MM.1S (cell line): ENCODE measurements around the gene INCA1.

Experiments
- EZH2 ChIP-seq: fragments of 300-600 bp; sonication (generic); optimal IDR thresholded peaks from 2 replicates; pipeline ENCODE3; 2017; ENCODE audit warnings: low read depth, mild to moderate bottlenecking, antibody characterized with exemption, low read length, mixed read lengths
- EZH2phosphoT487 ChIP-seq: fragments of 300-600 bp; sonication (generic); IDR thresholded peaks from 2 replicates; pipeline ENCODE4 v1.6.1; 2018; ENCODE audit warnings: antibody characterized with exemption, low read length
- TF ChIP-seq, protein P1 (sequence below): fragments of 300-600 bp; sonication (generic); IDR thresholded peaks from 2 replicates; pipeline ENCODE4 v1.5.1; 2016; ENCODE audit warnings: antibody characterized with exemption, low read length, mixed read lengths

DNA sequence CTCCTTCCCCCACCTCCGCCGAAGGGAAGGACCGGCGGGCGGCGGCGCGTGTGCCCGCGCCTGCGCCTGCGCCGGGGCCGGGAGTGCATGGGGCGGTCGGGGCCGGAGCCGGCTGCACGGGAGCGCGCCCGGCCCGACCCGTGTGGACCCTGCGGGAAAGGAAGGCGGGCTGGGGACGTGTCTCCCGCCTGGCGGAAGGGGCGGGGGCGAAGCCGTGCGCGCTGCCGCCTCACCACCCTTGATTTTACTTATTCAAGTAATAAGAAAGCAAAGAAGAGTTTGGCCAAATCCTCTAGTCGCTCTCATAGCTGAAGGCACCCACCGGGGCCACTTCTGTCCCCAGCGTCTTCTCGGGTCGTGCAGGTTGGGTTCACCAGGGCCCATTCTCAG, 48.4 kb downstream of the INCA1 start:
- TF ChIP-seq EZH2 (no peak), EZH2phosphoT487 (no peak)
- TF ChIP-seq, protein P1, sequence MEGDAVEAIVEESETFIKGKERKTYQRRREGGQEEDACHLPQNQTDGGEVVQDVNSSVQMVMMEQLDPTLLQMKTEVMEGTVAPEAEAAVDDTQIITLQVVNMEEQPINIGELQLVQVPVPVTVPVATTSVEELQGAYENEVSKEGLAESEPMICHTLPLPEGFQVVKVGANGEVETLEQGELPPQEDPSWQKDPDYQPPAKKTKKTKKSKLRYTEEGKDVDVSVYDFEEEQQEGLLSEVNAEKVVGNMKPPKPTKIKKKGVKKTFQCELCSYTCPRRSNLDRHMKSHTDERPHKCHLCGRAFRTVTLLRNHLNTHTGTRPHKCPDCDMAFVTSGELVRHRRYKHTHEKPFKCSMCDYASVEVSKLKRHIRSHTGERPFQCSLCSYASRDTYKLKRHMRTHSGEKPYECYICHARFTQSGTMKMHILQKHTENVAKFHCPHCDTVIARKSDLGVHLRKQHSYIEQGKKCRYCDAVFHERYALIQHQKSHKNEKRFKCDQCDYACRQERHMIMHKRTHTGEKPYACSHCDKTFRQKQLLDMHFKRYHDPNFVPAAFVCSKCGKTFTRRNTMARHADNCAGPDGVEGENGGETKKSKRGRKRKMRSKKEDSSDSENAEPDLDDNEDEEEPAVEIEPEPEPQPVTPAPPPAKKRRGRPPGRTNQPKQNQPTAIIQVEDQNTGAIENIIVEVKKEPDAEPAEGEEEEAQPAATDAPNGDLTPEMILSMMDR = no peak
